Measurements from ENCODE around the gene TWSG1. TPM values are rescaled to one million over a fixed set of nuclear protein-coding genes. Genes with fewer than 3 reads are reported as not detected.

The TWSG1 gene
- total RNA-seq, 1 donor from 2014 or later = 60.2 TPM

DNA sequence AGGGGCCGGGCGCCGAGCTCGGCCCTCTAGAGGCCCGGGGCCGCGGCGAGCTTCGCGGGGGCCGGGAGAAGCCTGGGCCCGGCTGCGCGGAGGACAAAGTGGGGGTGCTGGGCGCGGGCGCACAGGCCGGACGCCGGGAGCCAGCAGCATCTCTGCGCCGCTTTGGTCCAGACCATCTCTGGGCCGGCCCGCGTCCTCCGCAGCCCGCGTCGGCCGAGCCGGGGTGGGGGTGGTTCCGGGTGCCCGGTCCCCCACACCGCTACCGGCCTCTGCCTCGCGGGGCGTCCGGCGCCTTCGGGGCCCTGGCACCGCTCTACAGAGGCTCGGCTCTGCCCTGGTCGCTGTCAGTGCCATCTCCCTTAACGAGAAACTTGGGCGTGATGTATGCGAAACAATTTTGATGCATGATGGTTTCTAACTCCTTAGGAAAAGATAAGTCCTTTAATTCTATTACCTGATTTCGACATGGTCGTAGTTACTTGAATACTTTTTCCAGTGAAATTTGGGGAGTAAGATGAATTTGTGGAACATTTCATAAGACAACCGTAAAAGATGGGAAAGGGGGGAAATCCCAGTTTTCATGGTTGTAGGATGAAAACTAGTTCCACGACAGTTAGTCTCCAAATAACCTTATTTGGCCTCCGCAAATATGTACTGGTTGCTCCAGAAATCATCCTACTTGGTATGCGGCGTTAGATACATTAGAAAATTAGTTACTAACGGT is 562 bp downstream of the TWSG1 start:
- Mint-ChIP-seq H3K4me1 (peaks cover 11% of the 10 kb centered on the region), H3K27ac (peak overlapping the region; percentile 78), H3K36me3 (peaks cover 10% of the 10 kb centered on the region), H3K9me3 (no peaks in the 10 kb centered on the region), H3K4me3 (peak overlapping the region; percentile 85), H3K27me3 (ENCODE audit: low read depth) (no peaks in the 10 kb centered on the region)
- TF ChIP-seq, protein P1, sequence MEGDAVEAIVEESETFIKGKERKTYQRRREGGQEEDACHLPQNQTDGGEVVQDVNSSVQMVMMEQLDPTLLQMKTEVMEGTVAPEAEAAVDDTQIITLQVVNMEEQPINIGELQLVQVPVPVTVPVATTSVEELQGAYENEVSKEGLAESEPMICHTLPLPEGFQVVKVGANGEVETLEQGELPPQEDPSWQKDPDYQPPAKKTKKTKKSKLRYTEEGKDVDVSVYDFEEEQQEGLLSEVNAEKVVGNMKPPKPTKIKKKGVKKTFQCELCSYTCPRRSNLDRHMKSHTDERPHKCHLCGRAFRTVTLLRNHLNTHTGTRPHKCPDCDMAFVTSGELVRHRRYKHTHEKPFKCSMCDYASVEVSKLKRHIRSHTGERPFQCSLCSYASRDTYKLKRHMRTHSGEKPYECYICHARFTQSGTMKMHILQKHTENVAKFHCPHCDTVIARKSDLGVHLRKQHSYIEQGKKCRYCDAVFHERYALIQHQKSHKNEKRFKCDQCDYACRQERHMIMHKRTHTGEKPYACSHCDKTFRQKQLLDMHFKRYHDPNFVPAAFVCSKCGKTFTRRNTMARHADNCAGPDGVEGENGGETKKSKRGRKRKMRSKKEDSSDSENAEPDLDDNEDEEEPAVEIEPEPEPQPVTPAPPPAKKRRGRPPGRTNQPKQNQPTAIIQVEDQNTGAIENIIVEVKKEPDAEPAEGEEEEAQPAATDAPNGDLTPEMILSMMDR (IDR thresholded peaks at IDR 0.05; ENCODE audit: unreplicated experiment) = peak; percentile 16
- DNase-seq (ENCODE audit: low spot score in 2 of 2, unreplicated experiment in 2 of 2) = peak in 1 of 2 experiments; percentile 39

DNA sequence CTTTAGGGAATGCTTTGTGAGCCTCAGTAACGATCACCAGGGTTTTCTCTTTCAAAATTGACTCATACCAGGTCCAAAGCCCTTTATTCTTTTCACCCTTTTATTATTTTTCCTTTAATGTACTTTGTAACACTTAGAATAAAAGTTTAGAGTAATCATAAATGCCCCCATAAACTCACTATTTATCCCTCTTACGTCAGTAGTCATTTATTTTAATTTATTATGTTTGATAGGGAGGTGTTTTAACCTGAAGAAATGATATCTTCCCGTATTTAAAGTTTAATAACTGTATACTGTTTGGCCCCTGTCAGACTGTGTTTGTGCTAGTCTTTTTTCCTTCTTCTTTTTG is 1.1 kb downstream of the TWSG1 start:
- Mint-ChIP-seq H3K4me3 (peak overlapping the region; percentile 85), H3K27ac (no peak overlapping the region), H3K9me3 (no peaks in the 10 kb centered on the region), H3K36me3 (peaks cover 15% of the 10 kb centered on the region), H3K4me1 (peaks cover 11% of the 10 kb centered on the region), H3K27me3 (ENCODE audit: low read depth) (no peaks in the 10 kb centered on the region)
- TF ChIP-seq, protein P1 (IDR thresholded peaks at IDR 0.05; ENCODE audit: unreplicated experiment) = no peak
- DNase-seq (ENCODE audit: low spot score in 2 of 2, unreplicated experiment in 2 of 2) = no peak

DNA sequence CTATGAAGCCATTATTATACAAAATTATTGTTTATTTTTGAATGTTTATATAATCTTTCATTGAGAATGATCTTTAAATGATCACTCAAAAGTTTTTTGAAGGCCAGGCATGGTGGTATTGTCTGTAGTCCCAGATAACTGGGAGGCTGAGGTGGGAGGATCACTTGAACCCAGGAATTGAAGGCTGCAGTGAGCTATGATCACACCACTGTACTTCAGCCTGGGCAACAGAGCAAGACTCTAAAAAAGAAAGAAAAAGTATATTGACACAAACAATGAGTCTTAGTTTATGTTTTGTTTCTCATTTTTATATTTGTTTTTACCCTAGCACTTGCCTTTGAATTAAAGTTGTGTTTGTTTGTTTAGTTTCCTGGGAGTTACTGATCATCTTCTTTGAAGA is 2.3 kb downstream of the TWSG1 start:
- TF ChIP-seq, protein P1 (IDR thresholded peaks at IDR 0.05; ENCODE audit: unreplicated experiment) = no peak
- Mint-ChIP-seq H3K9me3 (no peaks in the 10 kb centered on the region), H3K36me3 (peaks cover 18% of the 10 kb centered on the region), H3K4me3 (no peak overlapping the region), H3K27ac (no peak overlapping the region), H3K4me1 (peaks cover 11% of the 10 kb centered on the region), H3K27me3 (ENCODE audit: low read depth) (no peaks in the 10 kb centered on the region)
- no peak for DNase-seq (ENCODE audit: low spot score in 2 of 2, unreplicated experiment in 2 of 2)

DNA sequence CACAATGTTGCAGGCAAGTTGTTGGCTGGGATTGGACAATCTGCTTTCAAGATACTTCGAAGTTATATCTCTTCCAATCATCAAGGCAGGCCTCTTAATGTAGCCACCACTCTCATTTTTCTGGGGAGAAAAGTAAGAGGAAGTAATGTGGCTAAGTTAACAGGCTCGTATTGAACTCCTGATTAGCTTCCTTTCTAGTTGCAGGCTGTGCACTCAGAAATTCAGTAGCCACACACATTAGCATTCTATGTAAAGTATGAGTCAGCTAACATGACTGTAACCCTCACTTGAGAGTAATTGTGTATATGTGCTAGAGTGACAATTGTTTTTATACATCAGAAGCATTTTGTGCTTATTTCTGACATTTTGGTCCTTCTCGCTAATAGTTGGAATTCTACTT is 3.3 kb downstream of the TWSG1 start:
- Mint-ChIP-seq H3K27ac (no peak overlapping the region), H3K36me3 (peaks cover 24% of the 10 kb centered on the region), H3K4me1 (peaks cover 11% of the 10 kb centered on the region), H3K27me3 (ENCODE audit: low read depth) (no peaks in the 10 kb centered on the region), H3K4me3 (no peak overlapping the region), H3K9me3 (no peaks in the 10 kb centered on the region)
- TF ChIP-seq, protein P1 (IDR thresholded peaks at IDR 0.05; ENCODE audit: unreplicated experiment) = no peak
- no peak for DNase-seq (ENCODE audit: low spot score in 2 of 2, unreplicated experiment in 2 of 2)

DNA sequence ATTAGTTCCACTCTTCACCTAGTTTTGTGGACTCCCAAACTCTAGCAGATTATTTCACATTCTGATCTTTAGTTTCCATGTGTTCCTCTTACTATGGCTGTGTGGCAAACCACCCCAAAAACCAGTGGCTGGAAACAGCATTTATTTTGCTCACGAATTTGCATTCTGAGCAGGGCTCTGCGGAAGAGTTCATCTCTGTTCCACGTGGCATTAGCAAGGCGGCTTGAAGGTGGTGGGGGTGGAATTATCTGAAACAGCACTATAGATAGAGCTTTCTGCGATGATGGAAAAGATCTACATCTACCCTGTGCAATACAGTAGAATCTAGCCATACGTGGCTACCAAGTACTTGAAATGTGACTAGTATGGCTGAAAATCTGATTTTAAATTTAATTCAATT is 5.9 kb downstream of the TWSG1 start:
- DNase-seq (ENCODE audit: low spot score in 2 of 2, unreplicated experiment in 2 of 2) = no peak
- Mint-ChIP-seq H3K4me3 (no peak overlapping the region), H3K36me3 (peaks cover 45% of the 10 kb centered on the region), H3K9me3 (peaks cover 12% of the 10 kb centered on the region), H3K27me3 (ENCODE audit: low read depth) (no peaks in the 10 kb centered on the region), H3K27ac (no peak overlapping the region), H3K4me1 (peaks cover 5% of the 10 kb centered on the region)
- TF ChIP-seq, protein P1 (IDR thresholded peaks at IDR 0.05; ENCODE audit: unreplicated experiment) = no peak

Data from mesothelial cell of epicardium (in vitro differentiated cells).